Osteoblast (primary cell): ENCODE results near the gene CLSTN2. TPM values are rescaled to one million over a fixed set of nuclear protein-coding genes. Genes with fewer than 3 reads are reported as not detected.
A peak's percentile ranks its signal among the peaks of the same experiment; 100 is the strongest.
"Not testable (repeated sequence)": the region's sequence is repeated elsewhere in the genome, so short reads cannot be mapped to it uniquely, and the experiment has no call there.

Source experiments
- DNase-seq: peaks from one replicate; pipeline ENCODE4 v3.0.0; 2011; ENCODE audit warnings: low spot score, mixed read lengths; ENCODE audit not compliant: insufficient read length; ENCODE audit errors: missing footprints
- H2AFZ ChIP-seq: 2 replicates; pipeline ENCODE4 v1.6.0; 2011; ENCODE audit warnings: mild to moderate bottlenecking, low read length
- H3K27ac ChIP-seq: 2 replicates; pipeline ENCODE4 v1.5.1; 2011; ENCODE audit warnings: mild to moderate bottlenecking, low read depth, low read length, moderate library complexity
- H3K27me3 ChIP-seq: 2 replicates; pipeline ENCODE4 v1.6.0; 2012; ENCODE audit warnings: mild to moderate bottlenecking, control low read depth, inconsistent platforms, low read length, moderate library complexity; ENCODE audit not compliant: insufficient read depth
- H3K36me3 ChIP-seq: 2 replicates; pipeline ENCODE4 v1.5.1; 2011; ENCODE audit warnings: mild to moderate bottlenecking, low read length, control low read depth, moderate library complexity; ENCODE audit not compliant: insufficient read depth
- H3K4me1 ChIP-seq: 2 replicates; pipeline ENCODE4 v1.5.1; 2011; ENCODE audit warnings: mild to moderate bottlenecking, low read length, control low read depth, moderate library complexity; ENCODE audit not compliant: insufficient read depth
- H3K4me2 ChIP-seq: 2 replicates; pipeline ENCODE4 v1.6.0; 2011; ENCODE audit warnings: mild to moderate bottlenecking, low read length; ENCODE audit not compliant: insufficient read depth
- H3K4me3 ChIP-seq: fragments of 200-600 bp; sonication (generic); 3 replicates; pipeline ENCODE4 v1.5.1; 2012; ENCODE audit warnings: mild to moderate bottlenecking, low read length, inconsistent platforms; ENCODE audit not compliant: insufficient read depth
- H3K79me2 ChIP-seq: 2 replicates; pipeline ENCODE4 v1.6.0; 2012; ENCODE audit warnings: mild to moderate bottlenecking, low read length, control low read depth, inconsistent platforms; ENCODE audit not compliant: insufficient read depth
- H3K9me3 ChIP-seq: 2 replicates; pipeline ENCODE4 v1.5.1; 2011; ENCODE audit warnings: low read depth, low read length, control low read depth
- H4K20me1 ChIP-seq: 2 replicates; pipeline ENCODE4 v1.6.0; 2012; ENCODE audit warnings: mild to moderate bottlenecking, low read length, control low read depth; ENCODE audit not compliant: insufficient read depth
- total RNA-seq: library from RNA; depleted of rRNA; stranded (reverse); fragments of >200 nt; gene quantifications from 2 replicates; pipeline ENCODE4 v1.2.3, GENCODE V29; 2012
- TF ChIP-seq, protein P1 (sequence below): IDR thresholded peaks from 2 replicates; pipeline ENCODE4 v1.5.1; 2011; ENCODE audit warnings: mild to moderate bottlenecking, low read depth, low read length, moderate library complexity; ENCODE audit errors: extremely low read depth

The CLSTN2 gene
- total RNA-seq, 1 donor = under 0.01 TPM

DNA sequence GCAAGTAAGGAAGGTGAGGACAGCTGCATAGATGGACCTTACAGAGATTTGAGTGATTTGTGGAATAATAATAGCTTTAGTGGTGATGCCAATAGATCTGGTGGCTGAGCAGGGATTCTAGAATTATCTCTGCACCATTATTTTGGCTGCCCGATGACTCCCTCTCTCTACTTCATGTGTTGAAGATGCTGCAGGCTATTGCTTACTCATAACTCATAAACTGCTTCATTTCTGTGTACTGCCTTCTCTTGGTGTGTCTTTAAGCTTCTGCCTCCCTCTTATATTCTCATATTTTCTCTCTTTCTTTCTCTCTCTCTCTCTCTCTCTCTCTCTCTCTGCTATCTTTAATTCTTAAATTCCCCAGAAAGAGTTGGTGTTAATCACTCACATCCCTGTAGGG, 486.9 kb downstream of the CLSTN2 start:
- H3K4me1 ChIP-seq = peaks cover 16% of the 10 kb centered on the region
- no peaks in the 10 kb centered on the region for H4K20me1 ChIP-seq
- no peaks in the 10 kb centered on the region for H3K9me3 ChIP-seq
- no peak overlapping the region for H3K4me3 ChIP-seq
- no peak for DNase-seq
- H3K36me3 ChIP-seq = no peaks in the 10 kb centered on the region
- no peaks in the 10 kb centered on the region for H3K79me2 ChIP-seq
- H3K27me3 ChIP-seq = no peaks in the 10 kb centered on the region
- H3K4me2 ChIP-seq = no peak overlapping the region
- H2AFZ ChIP-seq = no peak overlapping the region
- TF ChIP-seq, protein P1, sequence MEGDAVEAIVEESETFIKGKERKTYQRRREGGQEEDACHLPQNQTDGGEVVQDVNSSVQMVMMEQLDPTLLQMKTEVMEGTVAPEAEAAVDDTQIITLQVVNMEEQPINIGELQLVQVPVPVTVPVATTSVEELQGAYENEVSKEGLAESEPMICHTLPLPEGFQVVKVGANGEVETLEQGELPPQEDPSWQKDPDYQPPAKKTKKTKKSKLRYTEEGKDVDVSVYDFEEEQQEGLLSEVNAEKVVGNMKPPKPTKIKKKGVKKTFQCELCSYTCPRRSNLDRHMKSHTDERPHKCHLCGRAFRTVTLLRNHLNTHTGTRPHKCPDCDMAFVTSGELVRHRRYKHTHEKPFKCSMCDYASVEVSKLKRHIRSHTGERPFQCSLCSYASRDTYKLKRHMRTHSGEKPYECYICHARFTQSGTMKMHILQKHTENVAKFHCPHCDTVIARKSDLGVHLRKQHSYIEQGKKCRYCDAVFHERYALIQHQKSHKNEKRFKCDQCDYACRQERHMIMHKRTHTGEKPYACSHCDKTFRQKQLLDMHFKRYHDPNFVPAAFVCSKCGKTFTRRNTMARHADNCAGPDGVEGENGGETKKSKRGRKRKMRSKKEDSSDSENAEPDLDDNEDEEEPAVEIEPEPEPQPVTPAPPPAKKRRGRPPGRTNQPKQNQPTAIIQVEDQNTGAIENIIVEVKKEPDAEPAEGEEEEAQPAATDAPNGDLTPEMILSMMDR = no peak
- H3K27ac ChIP-seq = no peak overlapping the region

DNA sequence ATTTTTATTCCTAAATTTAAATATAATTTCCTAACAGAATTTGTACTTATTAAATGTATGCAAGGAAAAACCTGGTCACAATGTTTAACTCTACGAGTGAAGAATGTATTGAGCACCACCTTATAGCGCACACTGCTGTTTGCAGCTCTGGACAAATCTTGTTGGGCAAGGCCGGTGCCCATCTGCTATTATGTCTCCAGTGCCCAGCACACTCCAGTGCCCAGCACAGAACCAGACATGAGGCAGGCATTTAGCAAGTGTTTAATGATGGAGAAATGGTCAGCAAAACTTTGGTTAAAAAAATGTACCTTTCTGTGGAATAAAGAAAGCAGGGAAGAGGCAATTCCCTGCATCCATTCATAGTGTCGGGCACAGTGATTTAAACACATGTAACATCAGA, 488.2 kb downstream of the CLSTN2 start:
- H3K36me3 ChIP-seq = no peaks in the 10 kb centered on the region
- DNase-seq = no peak

DNA sequence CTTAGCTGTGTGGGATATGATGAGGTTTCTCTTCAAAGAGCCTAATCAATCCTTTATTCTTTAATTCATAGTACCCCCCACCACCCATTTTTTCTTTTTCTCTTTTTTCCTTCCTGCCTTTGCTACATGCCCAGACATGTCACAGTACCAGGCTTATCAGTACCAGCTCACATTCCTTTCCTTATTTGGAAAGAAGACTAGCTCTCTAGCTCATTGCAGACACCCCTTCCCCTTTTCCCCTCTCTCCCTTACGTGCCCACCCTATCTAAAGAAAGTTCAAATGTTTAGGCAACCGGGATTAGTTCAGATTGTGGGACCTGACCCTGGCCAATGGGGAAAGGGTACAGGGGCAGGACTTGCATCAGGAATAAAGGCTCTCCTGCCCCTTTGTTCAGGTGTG, 488.6 kb downstream of the CLSTN2 start:
- DNase-seq = not testable (repeated sequence)

More for the DNA sequence above, 488.2 kb downstream of the CLSTN2 start:
- Histone ChIP-seq H3K27me3 (no peaks in the 10 kb centered on the region), H3K79me2 (no peaks in the 10 kb centered on the region), H3K4me2 (no peak overlapping the region), H3K4me1 (peaks cover 16% of the 10 kb centered on the region), H2AFZ (peak overlapping the region; percentile 65), H3K27ac (no peak overlapping the region), H3K9me3 (no peaks in the 10 kb centered on the region), H4K20me1 (no peaks in the 10 kb centered on the region), H3K4me3 (no peak overlapping the region)
- TF ChIP-seq, protein P1 = no peak

DNA sequence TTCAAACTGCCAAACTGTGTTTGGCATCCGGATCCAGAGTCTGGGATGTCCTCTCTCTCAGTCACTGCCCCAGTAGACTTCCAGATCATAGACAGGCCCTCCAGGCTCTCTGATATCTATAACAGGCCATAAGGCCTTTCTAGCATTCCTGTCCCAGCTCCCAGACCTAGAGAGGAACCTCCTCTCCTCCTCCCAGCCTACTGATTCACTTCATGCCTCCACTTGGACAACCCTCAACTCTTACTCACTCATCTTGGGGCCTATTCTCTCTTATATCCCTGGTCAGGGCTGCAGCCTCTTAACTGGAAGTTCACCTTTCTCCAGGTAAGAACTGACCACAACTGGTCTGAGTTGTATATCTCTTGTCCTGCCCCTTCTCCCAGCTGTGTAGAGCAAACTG, 489.2 kb downstream of the CLSTN2 start:
- H3K9me3 ChIP-seq = no peaks in the 10 kb centered on the region
- TF ChIP-seq, protein P1 = no peak
- H3K79me2 ChIP-seq = no peaks in the 10 kb centered on the region
- no peaks in the 10 kb centered on the region for H4K20me1 ChIP-seq
- H3K4me3 ChIP-seq = no peak overlapping the region
- H3K27ac ChIP-seq = no peak overlapping the region
- H3K4me2 ChIP-seq = no peak overlapping the region
- no peak for DNase-seq
- H3K27me3 ChIP-seq = peaks cover 4% of the 10 kb centered on the region
- H3K36me3 ChIP-seq = no peaks in the 10 kb centered on the region
- peak overlapping the region; percentile 49 for H2AFZ ChIP-seq
- H3K4me1 ChIP-seq = peaks cover 16% of the 10 kb centered on the region

More for the DNA sequence above, 488.6 kb downstream of the CLSTN2 start:
- not testable (repeated sequence) for H4K20me1 ChIP-seq, H3K4me3 ChIP-seq, H3K79me2 ChIP-seq, H3K27ac ChIP-seq, H3K4me2 ChIP-seq, H3K9me3 ChIP-seq, H3K36me3 ChIP-seq, H3K27me3 ChIP-seq
- H3K4me1 ChIP-seq = peaks cover 16% of the 10 kb centered on the region
- H2AFZ ChIP-seq = peak overlapping the region; percentile 65
